HG02870 (cell line): Measurements from ENCODE around the gene DAB2IP.
"Not testable (repeated sequence)": the region's sequence is repeated elsewhere in the genome, so short reads cannot be mapped to it uniquely, and the experiment has no call there.

Source experiments
- ATAC-seq: cut with Tn5 transposase; IDR thresholded peaks from one replicate; pipeline ENCODE4 v1.9.1; 2021; ENCODE audit warnings: mild to moderate bottlenecking, moderate library complexity; ENCODE audit not compliant: unreplicated experiment

Gene DAB2IP

DNA sequence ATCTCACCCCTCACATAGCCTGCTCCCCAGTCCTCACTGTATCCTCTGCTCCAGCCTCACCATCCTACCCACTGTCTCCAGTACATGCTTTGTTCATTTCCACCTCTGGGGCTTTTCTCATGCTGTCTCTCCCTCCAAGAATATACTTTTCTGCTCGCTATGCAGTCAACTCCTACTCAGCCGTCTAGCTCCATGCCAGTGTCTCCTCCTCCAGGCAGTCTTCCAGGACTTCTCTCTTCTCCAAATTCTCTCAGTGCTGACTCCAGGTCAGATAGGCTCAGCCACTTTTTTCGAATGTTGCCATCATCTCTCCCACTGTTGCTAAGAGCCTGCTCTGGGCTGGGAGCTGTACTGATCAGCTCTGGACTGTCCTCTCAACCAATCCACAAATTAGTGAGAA, 8.0 kb upstream of the DAB2IP start:
- no peak for ATAC-seq

- ATAC-seq, result not testable (repeated sequence)
Measured at GRCh38 chr9:121644040-121644439, 7.4 kb upstream of the DAB2IP start.

GRCh38 chr9:121645003-121645402, 6.4 kb upstream of the DAB2IP start:
- ATAC-seq, result no peak

GRCh38 chr9:121645853-121646807, 5.3 kb upstream of the DAB2IP start:
- ATAC-seq, result no peak

DNA sequence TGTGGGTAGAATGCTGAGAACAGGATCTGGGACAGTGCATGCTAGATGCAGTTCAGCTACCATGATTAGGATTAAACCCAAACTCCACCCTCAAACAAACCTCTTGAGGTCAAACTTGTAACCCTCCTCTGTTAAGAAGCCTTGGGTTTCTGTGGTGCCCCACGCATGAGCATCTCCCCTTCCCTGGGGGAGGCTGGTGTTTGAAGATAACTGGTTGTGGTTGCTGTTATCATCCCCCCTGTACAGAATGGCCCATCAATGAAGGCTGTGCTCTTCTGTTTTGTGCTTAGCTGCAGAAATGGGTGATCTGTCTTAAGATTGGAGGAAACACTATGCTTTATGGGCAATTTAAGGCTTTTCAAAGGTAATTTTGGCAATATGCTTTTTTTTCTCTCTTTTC, 4.4 kb upstream of the DAB2IP start:
- ATAC-seq, result no peak

DNA sequence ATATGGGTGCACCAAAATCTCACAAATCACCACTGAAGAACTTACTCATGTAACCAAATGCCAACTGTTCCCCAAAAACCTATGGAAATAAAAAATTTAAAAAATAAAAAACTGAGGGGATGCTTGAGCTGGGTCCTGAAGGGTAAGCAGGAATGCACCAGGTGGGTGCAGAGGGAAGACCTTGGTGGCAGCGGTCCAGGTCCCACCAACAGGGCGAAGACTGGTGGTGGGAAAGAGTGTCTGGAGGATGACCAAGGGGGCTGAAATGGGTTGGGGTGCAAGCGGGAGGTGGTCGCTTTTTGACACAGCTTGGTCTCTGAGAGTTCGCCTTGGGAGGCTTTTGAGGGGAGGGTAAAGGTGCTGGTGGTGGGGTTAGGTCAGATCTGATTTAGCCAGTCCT, 3.3 kb upstream of the DAB2IP start:
- no peak for ATAC-seq

GRCh38 chr9:121648799-121649198, 2.6 kb upstream of the DAB2IP start:
- ATAC-seq, result no peak

- no peak for ATAC-seq
Measured at GRCh38 chr9:121649476-121650216, 1.8 kb upstream of the DAB2IP start.

DNA sequence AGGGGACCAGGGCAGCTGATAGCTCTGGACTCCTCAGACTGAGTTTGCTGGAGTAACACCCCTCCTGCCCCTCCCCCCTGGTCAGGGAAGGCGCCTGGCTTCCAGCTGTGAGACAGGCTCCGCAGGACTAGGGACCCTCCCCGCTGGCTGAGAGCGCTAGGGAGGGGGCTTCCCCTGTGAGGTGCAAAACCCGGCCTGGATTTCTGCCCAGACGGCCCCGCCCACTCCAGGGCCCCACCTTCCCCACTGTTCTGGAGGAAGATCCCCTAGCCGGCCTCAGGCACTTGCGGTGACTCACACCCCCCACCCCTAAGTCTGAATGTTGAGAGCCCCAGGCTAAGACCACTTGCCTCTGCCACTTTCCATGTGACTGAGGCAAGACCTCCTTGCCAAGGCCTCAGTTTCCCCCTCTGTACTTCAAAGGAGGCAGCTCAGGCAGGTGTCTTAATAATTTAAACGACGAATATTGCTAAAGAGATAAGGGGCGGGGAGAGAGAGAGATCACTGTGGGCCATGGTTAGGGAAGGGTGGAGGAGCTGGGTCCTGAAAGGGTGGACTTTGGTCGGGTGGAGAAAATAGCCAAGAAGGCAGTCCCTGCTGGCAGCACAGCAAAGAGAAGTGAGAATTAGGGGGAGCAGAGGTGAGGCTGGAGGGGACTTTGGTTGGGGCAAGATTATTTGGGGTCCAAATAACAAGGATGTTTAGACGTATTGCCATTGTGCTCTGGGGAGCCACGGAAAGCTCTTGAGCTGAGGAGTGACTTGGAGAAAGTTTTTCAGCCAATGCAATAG, 1.0 kb upstream of the DAB2IP start:
- ATAC-seq, result no peak

- no peak for ATAC-seq
Measured at GRCh38 chr9:121651008-121651294, 483 bp upstream of the DAB2IP start.

GRCh38 chr9:121652021-121652837, 795 bp downstream of the DAB2IP start:
- no peak for ATAC-seq

- no peak for ATAC-seq
Measured at GRCh38 chr9:121652838-121653231, 1.4 kb downstream of the DAB2IP start.

DNA sequence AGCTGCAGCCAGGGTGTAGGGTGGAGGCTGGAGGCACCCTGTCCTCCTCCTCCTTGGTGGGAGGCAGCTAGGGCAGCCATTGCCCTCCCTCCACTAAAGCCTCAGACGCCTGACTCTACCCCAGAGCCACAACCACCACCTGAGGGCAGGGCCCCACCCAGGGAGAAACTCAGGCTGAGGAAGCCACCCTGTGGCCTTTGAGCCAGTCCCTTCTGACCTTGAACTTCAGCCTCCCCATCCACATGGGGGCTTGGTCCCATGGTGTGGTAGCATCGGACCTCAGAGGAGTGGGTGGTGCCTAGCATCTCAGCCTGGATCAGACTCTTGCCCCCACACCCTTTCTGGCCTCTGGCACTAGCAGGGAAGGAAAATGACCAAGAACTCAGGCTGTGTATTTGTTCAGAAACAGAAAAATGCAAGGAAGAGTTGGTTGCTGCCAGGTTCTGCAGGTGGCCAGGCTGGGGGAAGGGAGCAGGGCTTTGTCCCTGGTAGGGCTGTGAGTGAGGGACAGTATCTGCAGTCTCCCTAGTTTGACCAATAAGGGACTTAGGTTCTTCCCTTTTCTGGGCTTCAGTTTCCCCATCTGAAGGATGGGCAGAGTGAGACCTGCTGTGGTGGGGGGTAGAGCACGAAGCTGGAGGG, 3.2 kb downstream of the DAB2IP start:
- ATAC-seq, result no peak

GRCh38 chr9:121655231-121655755, 3.9 kb downstream of the DAB2IP start:
- ATAC-seq, result no peak

DNA sequence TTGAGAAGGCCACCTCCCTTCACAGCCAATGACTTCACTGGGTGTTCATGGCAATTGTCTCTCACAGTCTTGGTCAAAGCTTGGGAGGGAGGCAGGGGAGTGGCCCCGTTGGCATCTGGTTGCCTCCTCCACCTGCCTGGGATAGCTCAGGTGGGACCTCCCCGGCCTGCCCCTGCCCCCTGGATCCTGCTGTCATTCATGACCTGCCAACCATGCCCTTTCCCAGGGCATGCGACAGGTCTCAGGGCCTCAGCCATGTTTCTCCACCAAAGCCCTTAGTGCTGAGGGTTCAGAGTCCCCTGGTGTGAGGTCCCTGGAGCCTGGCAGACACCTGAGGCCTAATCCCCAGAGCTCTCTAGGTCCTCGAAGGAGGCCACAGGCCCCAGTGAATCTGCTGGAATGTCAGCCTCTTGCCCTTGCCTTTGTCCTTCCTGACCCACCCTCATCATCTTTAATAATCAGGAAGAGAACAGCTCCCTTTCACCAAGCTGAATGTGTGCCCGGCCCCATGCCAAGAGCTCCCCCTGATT, 5.6 kb downstream of the DAB2IP start:
- no peak for ATAC-seq

DNA sequence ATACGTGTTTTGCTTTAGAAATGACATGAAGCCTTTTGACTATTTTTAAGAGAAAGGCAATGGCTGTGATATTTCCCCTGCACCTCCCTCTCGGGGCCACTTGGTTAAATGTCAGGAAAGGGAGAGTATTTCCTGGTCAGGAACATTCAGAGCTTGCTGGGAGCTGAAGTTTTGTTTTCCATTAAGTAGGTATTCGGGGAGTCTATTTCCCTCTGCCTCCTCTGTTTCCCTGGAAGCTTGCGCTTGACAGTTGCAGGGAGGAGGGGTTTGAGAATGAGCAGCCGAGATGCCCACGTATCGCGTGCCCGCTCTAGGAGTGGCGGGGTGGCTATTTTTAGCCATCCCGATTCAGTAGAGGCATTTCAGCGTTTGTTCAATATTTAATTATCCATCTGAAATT, 6.7 kb downstream of the DAB2IP start:
- ATAC-seq, result no peak

- no peak for ATAC-seq
Measured at GRCh38 chr9:121658591-121658990, 7.2 kb downstream of the DAB2IP start.

GRCh38 chr9:121660367-121660766, 8.9 kb downstream of the DAB2IP start:
- no peak for ATAC-seq

DNA sequence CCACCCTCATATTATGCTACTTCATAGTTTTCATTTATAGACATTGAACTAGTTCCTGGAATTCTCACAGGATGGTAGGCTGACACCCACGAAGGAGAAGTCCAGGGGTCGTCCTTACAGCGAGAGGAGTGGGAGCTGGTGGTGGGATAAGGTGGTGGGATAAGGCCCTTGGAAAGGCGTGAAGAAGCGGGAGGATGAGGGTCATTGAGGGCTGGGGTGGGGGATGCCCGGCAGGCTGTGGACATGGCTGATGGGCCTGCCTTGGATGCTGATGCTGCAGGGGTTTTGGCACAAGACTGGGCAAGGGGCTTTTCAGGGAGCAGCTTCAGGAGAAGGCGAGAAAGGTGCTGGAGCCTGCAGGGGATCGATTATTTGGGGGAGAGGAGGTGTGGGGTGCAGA, 9.4 kb downstream of the DAB2IP start:
- ATAC-seq, result no peak

- ATAC-seq, result no peak
Measured at GRCh38 chr9:121661328-121661727, 9.9 kb downstream of the DAB2IP start.
